Measurements from ENCODE around the gene NGEF. TPM values are rescaled to one million over a fixed set of nuclear protein-coding genes. Genes with fewer than 3 reads are reported as not detected.

NGEF gene, protein sequence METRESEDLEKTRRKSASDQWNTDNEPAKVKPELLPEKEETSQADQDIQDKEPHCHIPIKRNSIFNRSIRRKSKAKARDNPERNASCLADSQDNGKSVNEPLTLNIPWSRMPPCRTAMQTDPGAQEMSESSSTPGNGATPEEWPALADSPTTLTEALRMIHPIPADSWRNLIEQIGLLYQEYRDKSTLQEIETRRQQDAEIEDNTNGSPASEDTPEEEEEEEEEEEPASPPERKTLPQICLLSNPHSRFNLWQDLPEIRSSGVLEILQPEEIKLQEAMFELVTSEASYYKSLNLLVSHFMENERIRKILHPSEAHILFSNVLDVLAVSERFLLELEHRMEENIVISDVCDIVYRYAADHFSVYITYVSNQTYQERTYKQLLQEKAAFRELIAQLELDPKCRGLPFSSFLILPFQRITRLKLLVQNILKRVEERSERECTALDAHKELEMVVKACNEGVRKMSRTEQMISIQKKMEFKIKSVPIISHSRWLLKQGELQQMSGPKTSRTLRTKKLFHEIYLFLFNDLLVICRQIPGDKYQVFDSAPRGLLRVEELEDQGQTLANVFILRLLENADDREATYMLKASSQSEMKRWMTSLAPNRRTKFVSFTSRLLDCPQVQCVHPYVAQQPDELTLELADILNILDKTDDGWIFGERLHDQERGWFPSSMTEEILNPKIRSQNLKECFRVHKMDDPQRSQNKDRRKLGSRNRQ
- 100 to 1,000 TPM in 1 of 9 donors, 10 to 100 TPM in 8; 32.0 to 258 (median 51.1) TPM for total RNA-seq
- 100 to 1,000 TPM in 1 of 3 donors, 10 to 100 TPM in 2; 10.1 to 467 (median 28.5) TPM for polyA plus RNA-seq
- long read RNA-seq, donor 1, partial matches to known transcripts: 7 of 26 reads
- long read RNA-seq, donor 1, other reads (novel, unspliced or antisense): 15 of 26 reads
- long read RNA-seq, donor 2, partial matches to known transcripts: 5 of 22 reads
- long read RNA-seq, donor 2, other reads (novel, unspliced or antisense): 15 of 22 reads
- long read RNA-seq, donor 3, partial matches to known transcripts: 0 of 15 reads
- long read RNA-seq, donor 3, other reads (novel, unspliced or antisense): 15 of 15 reads
- long read RNA-seq, donor 4, partial matches to known transcripts: 2 of 13 reads
- long read RNA-seq, donor 4, other reads (novel, unspliced or antisense): 11 of 13 reads
- long read RNA-seq, donor 5, partial matches to known transcripts: 7 of 137 reads
- long read RNA-seq, donor 5, other reads (novel, unspliced or antisense): 129 of 137 reads
- long read RNA-seq, donor 6, partial matches to known transcripts: 2 of 7 reads
- long read RNA-seq, donor 6, other reads (novel, unspliced or antisense): 5 of 7 reads
- long read RNA-seq, donor 7, partial matches to known transcripts: 0 of 12 reads
- long read RNA-seq, donor 7, other reads (novel, unspliced or antisense): 12 of 12 reads
- long read RNA-seq, donor 8, partial matches to known transcripts: 0 of 27 reads
- long read RNA-seq, donor 8, other reads (novel, unspliced or antisense): 27 of 27 reads
- long read RNA-seq, donor 9, partial matches to known transcripts: 0 of 6 reads
- long read RNA-seq, donor 9, other reads (novel, unspliced or antisense): 5 of 6 reads
- long read RNA-seq, donor 10: 0 reads

DNA sequence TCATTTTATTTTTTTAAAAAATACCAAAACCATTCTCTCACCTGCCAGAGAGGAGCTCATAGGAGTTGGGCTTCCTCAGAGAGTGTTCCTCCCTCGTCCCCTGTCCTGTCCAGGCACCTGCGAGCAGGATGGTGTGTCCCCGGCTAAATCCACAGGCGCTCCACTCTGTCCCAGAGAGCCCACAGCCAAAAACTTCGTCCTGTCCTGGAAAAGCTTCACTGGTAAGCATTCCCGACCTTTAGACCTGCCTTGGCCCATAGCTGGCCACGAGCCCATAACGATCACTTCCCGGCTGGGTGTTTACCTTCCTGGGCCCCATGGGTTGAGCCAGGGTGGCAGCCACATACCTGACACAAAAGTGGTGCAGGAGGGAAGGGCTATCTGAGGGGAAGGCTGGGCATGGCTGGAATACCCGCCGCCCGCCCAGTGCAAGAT, at the start of gene NGEF:
Gene NGEF (minus strand): TSS at position 230 of the 435 bp plus-strand sequence. CDS start 38,366 bp downstream, outside the sequence.
- DNase-seq: peak in 1 of 7 donors; percentile 30
- Histone ChIP-seq H3K36me3 (replicated peaks in 1 of 2) (no peaks in the 10 kb centered on the region), H3K9me3 (replicated peaks in 1 of 3) (no peaks in the 10 kb centered on the region), H3K4me3 (no peak within 1 kb of the TSS), H3K27ac (no peak within 1 kb of the TSS), H3K4me1 (replicated peaks in 1 of 2) (no peaks in the 10 kb centered on the region), H3K27me3 (no peaks in the 10 kb centered on the region)
- intact Hi-C loops (cut with DNase I): no loop called here
- no peak for TF ChIP-seq POLR2A (IDR thresholded peaks at IDR 0.05)
- TF ChIP-seq, protein P1, sequence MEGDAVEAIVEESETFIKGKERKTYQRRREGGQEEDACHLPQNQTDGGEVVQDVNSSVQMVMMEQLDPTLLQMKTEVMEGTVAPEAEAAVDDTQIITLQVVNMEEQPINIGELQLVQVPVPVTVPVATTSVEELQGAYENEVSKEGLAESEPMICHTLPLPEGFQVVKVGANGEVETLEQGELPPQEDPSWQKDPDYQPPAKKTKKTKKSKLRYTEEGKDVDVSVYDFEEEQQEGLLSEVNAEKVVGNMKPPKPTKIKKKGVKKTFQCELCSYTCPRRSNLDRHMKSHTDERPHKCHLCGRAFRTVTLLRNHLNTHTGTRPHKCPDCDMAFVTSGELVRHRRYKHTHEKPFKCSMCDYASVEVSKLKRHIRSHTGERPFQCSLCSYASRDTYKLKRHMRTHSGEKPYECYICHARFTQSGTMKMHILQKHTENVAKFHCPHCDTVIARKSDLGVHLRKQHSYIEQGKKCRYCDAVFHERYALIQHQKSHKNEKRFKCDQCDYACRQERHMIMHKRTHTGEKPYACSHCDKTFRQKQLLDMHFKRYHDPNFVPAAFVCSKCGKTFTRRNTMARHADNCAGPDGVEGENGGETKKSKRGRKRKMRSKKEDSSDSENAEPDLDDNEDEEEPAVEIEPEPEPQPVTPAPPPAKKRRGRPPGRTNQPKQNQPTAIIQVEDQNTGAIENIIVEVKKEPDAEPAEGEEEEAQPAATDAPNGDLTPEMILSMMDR (IDR thresholded peaks at IDR 0.05): no peak
- WGBS, 4 donors: 85 to 92% (median 90%) methylated on average over 9 to 12 of the region's 12 CpGs

DNA sequence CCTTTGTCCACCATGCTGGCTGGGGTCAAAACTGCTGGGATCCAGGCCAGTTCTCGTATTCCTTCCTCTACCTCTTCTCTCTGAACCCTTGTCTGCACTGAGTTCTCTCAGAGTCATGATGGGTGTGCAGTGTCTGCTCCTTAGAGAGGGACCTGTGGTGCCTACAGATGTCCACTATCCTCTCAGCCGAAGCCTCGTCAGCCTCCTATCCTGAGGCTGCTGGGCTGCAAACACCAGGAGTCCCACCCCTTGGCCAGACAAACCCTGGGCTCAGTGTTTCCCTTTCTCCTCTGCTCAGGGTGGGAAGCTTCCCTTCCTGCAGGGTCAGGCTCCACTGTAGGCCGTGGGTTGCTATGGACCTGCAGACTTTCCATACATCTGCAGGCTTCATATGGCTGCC, 49.4 kb upstream of the NGEF start:
- Histone ChIP-seq H3K4me1 (replicated peaks in 1 of 2) (no peaks in the 10 kb centered on the region), H3K27me3 (no peaks in the 10 kb centered on the region), H3K4me3 (peak overlapping the region in 1 of 4 donors; percentile 12), H3K27ac (peak overlapping the region in 3 of 5 donors; percentile 37 to 89 (median 74)), H3K36me3 (replicated peaks in 1 of 2) (no peaks in the 10 kb centered on the region), H3K9me3 (replicated peaks in 1 of 3) (no peaks in the 10 kb centered on the region)
- peak in 1 of 7 donors; percentile 10 for DNase-seq
- WGBS, 4 donors: 58 to 72% (median 68%) methylated on average over 4 of the region's 4 CpGs
- intact Hi-C loops (cut with DNase I): loop anchor here in 1 of 2 donors (10.0 kb wide), 1 partner anchor 182 kb away; no protein-coding TSS in a partner anchor
- no peak for TF ChIP-seq POLR2A (IDR thresholded peaks at IDR 0.05)
- TF ChIP-seq, protein P1 (IDR thresholded peaks at IDR 0.05): no peak

DNA sequence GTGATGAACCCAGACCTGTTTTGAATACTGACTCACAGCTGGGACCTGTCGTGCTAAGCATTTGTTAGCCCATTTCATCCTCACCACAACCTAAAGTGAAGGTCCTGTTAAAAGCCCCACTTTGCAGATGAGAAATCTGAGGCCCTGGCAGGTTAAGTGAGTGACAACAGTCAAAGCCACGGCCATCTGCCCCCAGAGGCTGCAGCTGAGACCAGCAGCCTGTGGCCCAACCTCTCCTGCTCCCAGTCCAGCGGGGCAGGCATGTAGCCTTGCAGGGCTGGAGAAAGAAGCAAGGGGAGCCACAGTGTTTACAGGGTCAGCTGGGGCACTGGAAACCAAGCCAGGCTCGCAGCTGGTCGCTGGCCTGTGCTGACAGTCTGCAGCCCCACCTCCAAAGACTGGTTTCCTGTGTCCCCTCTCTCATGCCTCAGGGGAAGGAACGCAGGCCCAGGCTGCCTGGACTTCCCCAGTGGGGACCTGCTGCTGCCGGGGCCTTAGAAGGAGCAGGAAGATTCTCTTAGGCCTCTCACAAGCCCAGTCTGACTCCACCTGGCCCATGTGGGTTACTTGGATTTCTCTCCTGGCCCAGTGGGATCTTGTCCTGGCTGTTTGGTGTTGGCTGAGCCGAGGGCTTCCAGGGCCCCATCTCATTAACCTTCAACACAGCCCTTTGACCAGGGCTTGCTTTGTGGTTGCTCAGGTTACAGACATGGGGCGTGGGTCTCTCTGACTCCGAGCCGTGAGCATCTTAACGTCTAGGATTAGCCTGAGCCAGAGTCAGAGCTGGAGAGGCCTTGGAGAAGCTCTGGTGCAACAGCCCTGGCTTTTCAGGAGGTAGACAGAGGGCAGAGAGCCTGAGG, 48.8 kb upstream of the NGEF start:
- Histone ChIP-seq H3K36me3 (replicated peaks in 1 of 2) (no peaks in the 10 kb centered on the region), H3K27me3 (no peaks in the 10 kb centered on the region), H3K9me3 (replicated peaks in 1 of 3) (no peaks in the 10 kb centered on the region), H3K4me1 (replicated peaks in 1 of 2) (no peaks in the 10 kb centered on the region), H3K27ac (peak overlapping the region in 4 of 5 donors; percentile 26 to 89 (median 56)), H3K4me3 (peak overlapping the region in 1 of 4 donors; percentile 55)
- peak in 5 of 7 donors; percentile 36 to 70 (median 42) for DNase-seq
- intact Hi-C loops (cut with DNase I): loop anchor here in 1 of 2 donors (10.0 kb wide), 1 partner anchor 183 kb away; no protein-coding TSS in a partner anchor
- WGBS, 4 donors: 41 to 54% (median 45%) methylated on average over 5 to 12 of the region's 12 CpGs
- TF ChIP-seq, protein P1 (IDR thresholded peaks at IDR 0.05): peak in 1 of 6 experiments; percentile 31
- TF ChIP-seq POLR2A (IDR thresholded peaks at IDR 0.05): no peak

All from adrenal gland (tissue), 19 donors.